ENCODE data around the gene ST3GAL6.

DNA sequence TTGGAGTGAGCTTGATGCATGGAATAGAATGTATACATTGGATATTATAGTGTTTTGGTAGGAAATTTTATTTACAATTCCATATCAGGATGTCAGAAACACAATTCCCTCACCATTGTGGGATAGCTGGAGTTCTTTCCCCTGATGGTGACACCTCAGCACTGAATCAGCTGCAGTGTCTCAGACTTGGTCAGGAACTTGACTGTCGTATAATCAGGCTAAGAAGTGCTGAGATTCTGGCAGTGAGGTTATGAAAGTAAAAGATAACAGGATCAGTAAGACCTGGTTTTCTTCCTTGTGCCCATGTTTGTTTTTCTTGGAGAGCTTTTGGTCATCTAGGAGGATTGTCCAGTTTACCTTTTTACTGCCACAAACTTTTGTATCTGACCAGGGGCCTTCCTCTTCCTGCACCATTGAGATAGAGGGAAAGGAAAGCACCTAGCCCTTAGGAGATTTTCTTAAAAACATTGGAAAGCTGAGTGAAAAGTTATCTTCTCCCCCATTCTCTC lies 27.3 kb upstream of the ST3GAL6 start:
- no peak for TF ChIP-seq POLR2A (IDR thresholded peaks at IDR 0.05)
- TF ChIP-seq, protein P1, sequence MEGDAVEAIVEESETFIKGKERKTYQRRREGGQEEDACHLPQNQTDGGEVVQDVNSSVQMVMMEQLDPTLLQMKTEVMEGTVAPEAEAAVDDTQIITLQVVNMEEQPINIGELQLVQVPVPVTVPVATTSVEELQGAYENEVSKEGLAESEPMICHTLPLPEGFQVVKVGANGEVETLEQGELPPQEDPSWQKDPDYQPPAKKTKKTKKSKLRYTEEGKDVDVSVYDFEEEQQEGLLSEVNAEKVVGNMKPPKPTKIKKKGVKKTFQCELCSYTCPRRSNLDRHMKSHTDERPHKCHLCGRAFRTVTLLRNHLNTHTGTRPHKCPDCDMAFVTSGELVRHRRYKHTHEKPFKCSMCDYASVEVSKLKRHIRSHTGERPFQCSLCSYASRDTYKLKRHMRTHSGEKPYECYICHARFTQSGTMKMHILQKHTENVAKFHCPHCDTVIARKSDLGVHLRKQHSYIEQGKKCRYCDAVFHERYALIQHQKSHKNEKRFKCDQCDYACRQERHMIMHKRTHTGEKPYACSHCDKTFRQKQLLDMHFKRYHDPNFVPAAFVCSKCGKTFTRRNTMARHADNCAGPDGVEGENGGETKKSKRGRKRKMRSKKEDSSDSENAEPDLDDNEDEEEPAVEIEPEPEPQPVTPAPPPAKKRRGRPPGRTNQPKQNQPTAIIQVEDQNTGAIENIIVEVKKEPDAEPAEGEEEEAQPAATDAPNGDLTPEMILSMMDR (IDR thresholded peaks at IDR 0.05): no peak
- TF ChIP-seq EP300 (IDR thresholded peaks at IDR 0.05): no peak

Data from sigmoid colon (tissue), 4 donors.